PFSK-1 (cell line): ENCODE measurements around the gene CADM2.

Experiments used
- FOXP2 ChIP-seq: optimal IDR thresholded peaks from 2 replicates; pipeline ENCODE3; 2011; ENCODE audit warnings: borderline replicate concordance, control low read depth, inconsistent platforms; ENCODE audit not compliant: insufficient read depth; ENCODE audit errors: extremely low read length, extremely low read depth
- POLR2AphosphoS5 ChIP-seq: IDR thresholded peaks from 2 replicates; pipeline ENCODE4 v1.6.1; 2012; ENCODE audit warnings: low read depth, mild to moderate bottlenecking, control low read depth, low read length, moderate library complexity
- TAF1 ChIP-seq: IDR thresholded peaks from 2 replicates; pipeline ENCODE4 v1.6.1; 2012; ENCODE audit warnings: low read length, control low read depth, borderline replicate concordance; ENCODE audit not compliant: insufficient read depth
- TF ChIP-seq, protein P1 (sequence below), 2 experiments: IDR thresholded peaks; 2 replicates each; pipeline versions ENCODE4 v1.6.1 to v1.8.0; 2011 to 2012; ENCODE audit warnings: low read depth in 2 of 2, low read length in 2 of 2, control low read depth in 1 of 2, inconsistent platforms in 1 of 2, mild to moderate bottlenecking in 1 of 2, moderate library complexity in 1 of 2; ENCODE audit not compliant: insufficient read depth in 1 of 2

DNA sequence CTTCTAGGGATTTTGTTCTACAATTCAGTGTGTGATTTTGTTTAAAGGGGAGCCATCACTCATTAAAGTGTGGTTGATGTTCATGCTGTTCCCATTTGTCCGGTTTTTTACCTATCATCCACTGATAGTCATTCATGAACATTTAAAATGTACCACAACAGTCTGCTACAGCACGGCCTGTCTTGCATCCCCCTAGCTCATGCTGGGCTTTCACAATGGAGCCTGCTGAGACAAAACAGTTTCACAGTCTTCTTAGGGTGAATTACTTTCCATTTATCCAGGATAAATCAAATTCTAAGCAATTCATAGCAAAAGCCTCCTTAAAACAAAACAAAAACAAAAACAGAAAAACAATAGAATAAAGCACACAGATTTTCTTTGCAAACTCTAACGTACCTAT, 627.2 kb downstream of the CADM2 start:
- TF ChIP-seq, protein P1, sequence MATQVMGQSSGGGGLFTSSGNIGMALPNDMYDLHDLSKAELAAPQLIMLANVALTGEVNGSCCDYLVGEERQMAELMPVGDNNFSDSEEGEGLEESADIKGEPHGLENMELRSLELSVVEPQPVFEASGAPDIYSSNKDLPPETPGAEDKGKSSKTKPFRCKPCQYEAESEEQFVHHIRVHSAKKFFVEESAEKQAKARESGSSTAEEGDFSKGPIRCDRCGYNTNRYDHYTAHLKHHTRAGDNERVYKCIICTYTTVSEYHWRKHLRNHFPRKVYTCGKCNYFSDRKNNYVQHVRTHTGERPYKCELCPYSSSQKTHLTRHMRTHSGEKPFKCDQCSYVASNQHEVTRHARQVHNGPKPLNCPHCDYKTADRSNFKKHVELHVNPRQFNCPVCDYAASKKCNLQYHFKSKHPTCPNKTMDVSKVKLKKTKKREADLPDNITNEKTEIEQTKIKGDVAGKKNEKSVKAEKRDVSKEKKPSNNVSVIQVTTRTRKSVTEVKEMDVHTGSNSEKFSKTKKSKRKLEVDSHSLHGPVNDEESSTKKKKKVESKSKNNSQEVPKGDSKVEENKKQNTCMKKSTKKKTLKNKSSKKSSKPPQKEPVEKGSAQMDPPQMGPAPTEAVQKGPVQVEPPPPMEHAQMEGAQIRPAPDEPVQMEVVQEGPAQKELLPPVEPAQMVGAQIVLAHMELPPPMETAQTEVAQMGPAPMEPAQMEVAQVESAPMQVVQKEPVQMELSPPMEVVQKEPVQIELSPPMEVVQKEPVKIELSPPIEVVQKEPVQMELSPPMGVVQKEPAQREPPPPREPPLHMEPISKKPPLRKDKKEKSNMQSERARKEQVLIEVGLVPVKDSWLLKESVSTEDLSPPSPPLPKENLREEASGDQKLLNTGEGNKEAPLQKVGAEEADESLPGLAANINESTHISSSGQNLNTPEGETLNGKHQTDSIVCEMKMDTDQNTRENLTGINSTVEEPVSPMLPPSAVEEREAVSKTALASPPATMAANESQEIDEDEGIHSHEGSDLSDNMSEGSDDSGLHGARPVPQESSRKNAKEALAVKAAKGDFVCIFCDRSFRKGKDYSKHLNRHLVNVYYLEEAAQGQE (IDR thresholded peaks at IDR 0.05; ENCODE audit: insufficient read depth in 1 of 2, low read depth in 2 of 2, low read length in 2 of 2), result no peak
- TF ChIP-seq POLR2AphosphoS5 (no peak), TAF1 (no peak), FOXP2 (no peak)
